Right atrium auricular region (tissue), 2 donors: ENCODE measurements around the gene TFAM. TPM values are rescaled to one million over a fixed set of nuclear protein-coding genes. Genes with fewer than 3 reads are reported as not detected.
"Not testable (repeated sequence)": the region's sequence is repeated elsewhere in the genome, so short reads cannot be mapped to it uniquely, and the experiment has no call there.

ENCODE experiments used
- DNase-seq: peaks from one replicate; pipeline ENCODE4 v3.0.0-alpha.2; 2019; ENCODE audit warnings: low spot score
- H3K27ac ChIP-seq, 2 donors: fragments of 200-600 bp; sonication (generic); 1 replicate in 1 of 2; 2 replicates in 1 of 2; pipeline ENCODE4 v1.5.1; 2016 to 2019
- H3K27me3 ChIP-seq, 2 donors: fragments of 200-600 bp; sonication (generic); one replicate each; pipeline versions ENCODE4 v1.5.1 to v1.6.0; 2017 to 2019
- H3K36me3 ChIP-seq: fragments of 200-600 bp; sonication (generic); one replicate; pipeline ENCODE4 v1.5.1; 2016
- H3K4me1 ChIP-seq, 2 donors: fragments of 200-600 bp; sonication (generic); one replicate each; pipeline versions ENCODE4 v1.5.1 to v1.6.0; 2017 to 2019
- H3K4me3 ChIP-seq, 2 donors: fragments of 200-600 bp; sonication (generic); 1 replicate in 1 of 2; 2 replicates in 1 of 2; pipeline ENCODE4 v1.5.1; 2017 to 2019; ENCODE audit warnings: mild to moderate bottlenecking in 1 of 2, moderate library complexity in 1 of 2
- H3K9me3 ChIP-seq, 2 donors: fragments of 200-600 bp; sonication (generic); one replicate each; pipeline ENCODE4 v1.5.1; 2019
- total RNA-seq, 2 donors: library from RNA; depleted of rRNA; stranded (reverse); fragments of >200 nt; gene quantifications; one replicate each; pipeline ENCODE4 v1.1.0, GENCODE V29; 2016
- TF ChIP-seq, protein P1 (sequence below), 2 donors: fragments of 200-600 bp; sonication (generic); IDR thresholded peaks; one replicate each; pipeline ENCODE4 v1.5.1; 2019; ENCODE audit warnings: antibody characterized with exemption in 2 of 2

Gene TFAM
- total RNA-seq, 2 donors from 2014 or later = 15.1 to 17.7 TPM

DNA sequence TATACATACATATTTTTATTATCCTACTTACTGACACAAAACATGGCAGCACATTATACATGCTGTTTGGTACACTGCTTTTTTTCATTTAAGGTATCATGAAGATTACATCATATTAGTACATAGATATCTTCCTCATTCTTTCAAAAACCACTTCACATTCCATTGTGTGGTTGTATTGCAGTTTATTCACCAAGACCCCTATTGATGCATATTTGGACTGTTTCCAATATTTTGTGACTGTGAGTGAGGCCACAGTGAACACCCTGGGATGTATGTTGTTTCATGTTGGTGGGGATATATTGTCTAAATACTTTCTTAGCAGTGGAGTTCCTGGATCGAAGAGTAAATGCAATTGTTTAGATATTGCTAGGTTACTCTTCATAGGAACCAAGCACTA is 39.0 kb downstream of the TFAM start:
- Histone ChIP-seq H3K4me3 (no peak overlapping the region), H3K36me3 (no peaks in the 10 kb centered on the region), H3K9me3 (peaks cover 0 to 21% of the 10 kb centered on the region in 2 donors), H3K4me1 (no peaks in the 10 kb centered on the region), H3K27ac (no peak overlapping the region), H3K27me3 (no peaks in the 10 kb centered on the region)
- DNase-seq = no peak
- TF ChIP-seq, protein P1, sequence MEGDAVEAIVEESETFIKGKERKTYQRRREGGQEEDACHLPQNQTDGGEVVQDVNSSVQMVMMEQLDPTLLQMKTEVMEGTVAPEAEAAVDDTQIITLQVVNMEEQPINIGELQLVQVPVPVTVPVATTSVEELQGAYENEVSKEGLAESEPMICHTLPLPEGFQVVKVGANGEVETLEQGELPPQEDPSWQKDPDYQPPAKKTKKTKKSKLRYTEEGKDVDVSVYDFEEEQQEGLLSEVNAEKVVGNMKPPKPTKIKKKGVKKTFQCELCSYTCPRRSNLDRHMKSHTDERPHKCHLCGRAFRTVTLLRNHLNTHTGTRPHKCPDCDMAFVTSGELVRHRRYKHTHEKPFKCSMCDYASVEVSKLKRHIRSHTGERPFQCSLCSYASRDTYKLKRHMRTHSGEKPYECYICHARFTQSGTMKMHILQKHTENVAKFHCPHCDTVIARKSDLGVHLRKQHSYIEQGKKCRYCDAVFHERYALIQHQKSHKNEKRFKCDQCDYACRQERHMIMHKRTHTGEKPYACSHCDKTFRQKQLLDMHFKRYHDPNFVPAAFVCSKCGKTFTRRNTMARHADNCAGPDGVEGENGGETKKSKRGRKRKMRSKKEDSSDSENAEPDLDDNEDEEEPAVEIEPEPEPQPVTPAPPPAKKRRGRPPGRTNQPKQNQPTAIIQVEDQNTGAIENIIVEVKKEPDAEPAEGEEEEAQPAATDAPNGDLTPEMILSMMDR (IDR thresholded peaks at IDR 0.05) = no peak

DNA sequence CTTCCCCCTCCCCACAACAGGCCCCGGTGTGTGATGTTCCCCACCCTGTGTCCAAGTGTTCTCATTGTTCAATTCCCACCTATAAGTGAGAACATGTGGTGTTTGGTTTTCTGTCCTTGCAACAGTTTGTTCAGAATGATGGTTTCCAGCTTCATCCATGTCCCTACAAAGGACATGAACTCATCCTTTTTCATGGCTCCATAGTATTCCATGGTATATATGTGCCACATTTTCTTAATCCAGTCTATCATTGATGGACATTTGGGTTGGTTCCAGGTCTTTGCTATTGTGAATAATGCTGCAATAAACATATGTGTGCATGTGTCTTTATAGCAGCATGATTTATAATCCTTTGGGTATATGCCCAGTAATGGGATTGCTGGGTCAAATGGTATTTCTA is 43.2 kb downstream of the TFAM start:
- H3K4me1 ChIP-seq, H3K36me3 ChIP-seq, H3K27me3 ChIP-seq, H3K9me3 ChIP-seq, H3K27ac ChIP-seq, H3K4me3 ChIP-seq, DNase-seq: not testable (repeated sequence)

DNA sequence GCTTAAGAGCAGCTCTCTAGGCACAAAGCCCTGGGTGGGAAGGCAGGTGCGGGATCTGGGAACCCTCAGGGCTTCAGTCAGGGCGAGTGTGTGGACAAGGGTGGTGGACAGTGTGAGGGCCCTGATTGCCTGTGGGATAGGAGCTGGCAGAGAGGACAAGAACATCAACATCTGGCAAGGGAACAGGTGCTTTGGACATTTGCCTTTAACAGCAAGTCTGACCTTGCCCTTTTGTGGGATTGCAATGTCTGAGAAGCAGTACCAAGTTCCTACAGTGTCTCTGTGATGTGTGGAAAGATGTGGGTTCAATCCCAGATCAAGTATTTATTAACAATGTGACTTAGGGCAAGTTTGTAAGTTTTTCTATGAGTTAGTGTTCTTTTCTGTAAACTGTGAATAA is 46.7 kb downstream of the TFAM start:
- Histone ChIP-seq H3K4me1 (no peaks in the 10 kb centered on the region), H3K4me3 (no peak overlapping the region), H3K9me3 (no peaks in the 10 kb centered on the region), H3K36me3 (no peaks in the 10 kb centered on the region), H3K27ac (no peak overlapping the region), H3K27me3 (no peaks in the 10 kb centered on the region)
- TF ChIP-seq, protein P1 (IDR thresholded peaks at IDR 0.05) = no peak
- DNase-seq = no peak

DNA sequence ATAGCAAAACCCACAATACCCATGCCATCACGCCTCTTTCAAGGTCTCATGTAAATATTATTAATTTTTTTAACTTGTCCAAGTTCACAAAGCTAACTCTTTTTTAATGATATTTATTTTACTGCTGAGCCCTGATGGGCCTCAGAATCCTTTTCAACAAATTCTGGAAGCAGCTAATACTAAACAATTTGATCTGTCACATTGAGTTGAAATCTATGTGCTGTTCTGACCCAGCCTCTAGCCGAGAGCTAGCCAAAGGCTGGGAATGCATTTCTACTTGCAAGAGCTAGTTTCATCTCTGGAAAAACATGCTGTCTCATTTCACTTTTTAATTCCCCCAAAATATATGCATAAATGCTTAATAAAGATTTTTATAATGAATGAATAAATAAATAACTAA is 47.9 kb downstream of the TFAM start:
- TF ChIP-seq, protein P1 (IDR thresholded peaks at IDR 0.05) = no peak
- no peak overlapping the region for H3K27ac ChIP-seq
- no peaks in the 10 kb centered on the region for H3K4me1 ChIP-seq
- no peaks in the 10 kb centered on the region for H3K27me3 ChIP-seq
- no peak overlapping the region for H3K4me3 ChIP-seq
- H3K36me3 ChIP-seq = no peaks in the 10 kb centered on the region
- no peaks in the 10 kb centered on the region for H3K9me3 ChIP-seq
- no peak for DNase-seq

DNA sequence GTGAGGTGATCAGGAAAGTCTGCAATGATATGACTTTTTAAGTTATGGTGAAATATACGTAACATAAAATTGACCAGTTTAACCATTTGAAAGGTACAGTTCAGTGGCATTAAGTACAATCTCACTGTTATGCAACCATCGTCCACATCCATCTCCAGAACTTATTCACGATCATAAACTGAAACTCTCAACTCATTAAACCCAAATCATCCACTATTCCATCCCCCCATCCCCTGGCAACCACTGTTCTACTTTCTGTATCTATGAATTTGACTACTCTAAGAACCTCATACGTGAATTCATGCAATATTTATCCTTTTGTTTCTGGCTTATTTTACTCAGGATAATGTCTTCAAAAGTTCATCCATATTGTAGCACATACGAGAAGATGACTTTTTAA is 48.4 kb downstream of the TFAM start:
- TF ChIP-seq, protein P1 (IDR thresholded peaks at IDR 0.05) = no peak
- no peaks in the 10 kb centered on the region for H3K36me3 ChIP-seq
- no peak overlapping the region for H3K4me3 ChIP-seq
- DNase-seq = no peak
- no peak overlapping the region for H3K27ac ChIP-seq
- H3K27me3 ChIP-seq = no peaks in the 10 kb centered on the region
- no peaks in the 10 kb centered on the region for H3K9me3 ChIP-seq
- no peaks in the 10 kb centered on the region for H3K4me1 ChIP-seq

DNA sequence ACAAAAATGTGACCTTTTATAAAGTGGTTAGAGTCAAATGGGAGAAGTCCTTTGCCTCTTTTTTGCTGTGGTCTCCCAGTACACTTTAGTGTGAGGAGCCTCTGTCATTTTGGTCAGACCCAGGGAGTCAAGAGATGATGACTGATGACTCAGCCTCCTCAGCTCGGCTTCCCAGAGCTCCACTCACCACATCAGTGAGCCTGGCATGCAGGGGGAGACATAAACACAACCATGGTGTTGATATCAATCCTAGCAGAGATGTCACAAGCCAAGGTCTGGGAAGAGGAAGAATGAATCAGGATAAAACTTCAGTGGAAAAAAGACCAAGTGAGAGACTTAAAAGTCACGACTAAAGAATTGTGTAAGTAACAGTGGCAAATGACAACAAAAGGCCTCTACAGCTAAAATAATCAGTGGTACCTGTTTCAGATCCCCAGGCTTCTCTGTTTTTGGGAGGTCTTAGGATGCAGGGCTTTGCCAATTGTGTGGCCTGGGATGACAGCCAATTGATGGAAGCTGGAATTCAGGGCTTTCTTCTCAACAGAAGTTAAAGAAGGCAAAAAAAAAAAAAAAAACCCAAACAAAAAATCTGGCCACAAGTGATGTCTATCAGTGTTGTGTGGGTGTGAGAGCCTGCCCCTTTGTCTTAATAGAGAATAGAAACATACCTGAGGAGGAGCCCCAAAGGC is 50.2 kb downstream of the TFAM start:
- Histone ChIP-seq H3K9me3 (peaks cover 0 to 6% of the 10 kb centered on the region in 2 donors), H3K36me3 (no peaks in the 10 kb centered on the region), H3K4me3 (no peak overlapping the region), H3K4me1 (no peaks in the 10 kb centered on the region), H3K27ac (peak overlapping the region in 1 of 2 donors; percentile 54), H3K27me3 (no peaks in the 10 kb centered on the region)
- DNase-seq = peak; percentile 86
- TF ChIP-seq, protein P1 (IDR thresholded peaks at IDR 0.05) = no peak
